Stimulated activated CD8-positive, alpha-beta memory T cell treated with anti-CD3 and anti-CD28 coated beads, Interleukin-4, amount 100 ng/mL, for 48 hours (primary cell): Measurements from ENCODE around the gene KMT2A.
A peak's percentile ranks its signal among the peaks of the same experiment; 100 is the strongest.

Experiments used
- DNase-seq: peaks from one replicate; pipeline ENCODE4 v3.0.0-alpha.2; 2020

KMT2A gene

DNA sequence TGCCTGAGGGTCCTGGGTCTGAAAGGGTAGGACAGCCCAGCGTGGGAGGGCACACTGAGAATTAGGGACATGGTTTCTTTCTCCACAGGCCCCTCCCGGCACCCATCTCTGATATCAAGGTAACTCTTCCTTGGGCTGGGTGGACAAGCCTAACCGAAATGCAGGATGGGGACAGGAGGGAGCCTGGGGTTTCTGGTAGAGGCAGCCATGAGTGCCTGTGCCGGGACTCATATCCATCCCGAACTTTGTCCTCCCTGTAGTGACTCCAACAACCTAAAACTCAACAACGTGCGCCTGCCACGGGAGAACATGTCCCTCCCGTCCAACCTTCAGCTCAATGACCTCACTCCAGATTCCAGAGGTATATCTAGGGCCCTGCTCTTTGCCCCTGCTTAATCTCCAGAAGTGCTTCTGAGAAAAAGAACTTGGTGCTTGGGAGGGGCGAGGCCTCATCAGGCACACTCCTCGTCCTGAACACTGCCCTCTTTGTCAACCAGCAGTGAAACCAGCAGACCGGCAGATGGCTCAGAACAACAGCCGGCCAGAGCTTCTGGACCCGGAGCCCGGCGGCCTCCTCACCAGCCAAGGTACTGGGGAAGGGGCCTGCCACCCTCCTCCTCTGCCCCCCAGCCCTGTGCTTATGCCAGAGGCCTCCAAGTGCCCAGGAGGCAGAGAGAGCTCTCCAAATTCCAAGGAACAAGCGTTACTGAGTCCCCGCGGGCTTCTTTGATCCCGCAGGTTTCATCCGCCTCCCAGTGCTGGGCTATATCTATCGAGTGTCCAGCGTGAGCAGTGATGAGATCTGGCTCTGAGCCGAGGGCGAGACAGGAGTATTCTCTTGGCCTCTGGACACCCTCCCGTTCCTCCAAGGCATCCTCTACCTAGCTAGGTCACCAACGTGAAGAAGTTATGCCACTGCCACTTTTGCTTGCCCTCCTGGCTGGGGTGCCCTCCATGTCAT, 97.8 kb downstream of the KMT2A start:
- no peak for DNase-seq

- DNase-seq = no peak
Observed at GRCh38 chr11:118535261-118535660, 99.0 kb downstream of the KMT2A start.

GRCh38 chr11:118536726-118537125, 100.4 kb downstream of the KMT2A start:
- DNase-seq = no peak

DNA sequence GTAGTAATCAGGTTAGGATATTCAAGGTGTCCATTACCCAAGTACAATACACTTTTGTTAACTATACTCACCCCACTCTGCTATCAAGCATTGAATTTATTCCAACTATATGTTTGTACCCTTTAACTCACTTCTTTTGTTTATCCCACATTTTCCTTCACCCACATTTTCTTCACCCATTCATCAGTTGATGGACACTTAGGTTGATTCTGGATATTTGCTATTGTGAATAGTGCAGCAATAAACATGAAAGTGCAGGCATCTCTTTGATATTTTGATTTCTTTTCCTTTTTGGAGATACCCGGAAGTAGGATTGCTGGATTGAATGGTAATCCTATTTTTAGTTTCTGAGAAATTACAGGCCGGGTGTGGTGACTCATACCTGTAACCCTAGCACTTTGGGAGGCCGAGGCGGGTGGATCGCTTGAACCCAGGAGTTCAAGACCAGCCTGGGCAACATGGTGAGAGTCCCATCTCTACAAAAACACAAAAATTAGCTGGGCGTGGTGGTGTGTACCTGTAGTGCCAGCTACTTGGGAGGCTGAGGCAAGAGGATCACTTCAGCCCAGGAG, 101.2 kb downstream of the KMT2A start:
- no peak for DNase-seq

DNA sequence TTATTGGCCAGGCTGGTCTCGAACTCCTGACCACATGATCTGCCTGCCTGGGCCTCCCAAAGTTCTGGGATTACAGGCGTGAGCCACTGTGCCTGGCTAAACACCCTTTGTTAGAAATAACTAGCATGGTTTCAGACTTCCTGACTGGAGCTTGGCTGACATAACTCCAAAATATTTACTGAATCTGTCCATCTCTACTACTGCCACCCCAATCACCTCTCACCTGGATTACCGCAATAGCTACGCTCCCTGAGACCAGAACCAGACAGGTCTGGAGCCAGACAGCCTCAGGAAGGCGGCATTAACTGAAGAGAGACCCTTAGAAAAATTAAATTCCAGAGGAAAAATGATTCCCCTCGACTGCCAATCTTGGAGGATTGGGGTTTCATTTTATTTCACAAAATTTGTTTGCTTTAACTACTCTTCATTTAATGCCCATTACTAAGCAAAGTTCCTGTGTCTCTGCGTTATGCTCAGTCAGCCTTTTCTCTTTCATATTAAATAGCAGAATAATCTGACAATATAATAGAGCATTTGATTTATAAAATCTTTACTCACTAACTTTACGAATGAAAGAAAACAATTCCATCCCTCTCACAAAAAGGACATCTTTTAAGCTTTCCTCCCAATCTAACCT, 107.8 kb downstream of the KMT2A start:
- DNase-seq = no peak

DNA sequence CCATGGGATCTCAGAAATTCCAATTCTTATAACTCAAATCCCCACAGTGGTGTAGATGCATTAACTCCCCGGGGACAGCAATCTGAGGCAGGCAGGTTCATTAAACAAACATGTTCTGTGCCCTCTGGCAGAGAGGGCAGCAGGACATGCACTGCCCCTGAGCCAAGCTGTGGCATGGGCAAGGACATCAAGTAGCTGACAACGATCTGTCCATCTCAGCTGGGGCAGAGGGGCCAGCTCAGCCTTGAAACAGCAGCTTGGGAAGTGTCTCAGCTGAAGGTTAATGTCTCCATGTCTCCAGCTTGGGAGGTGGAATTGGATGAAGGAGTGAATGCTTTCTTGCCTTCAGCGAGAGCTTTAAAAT, 108.3 kb downstream of the KMT2A start:
- DNase-seq = no peak

DNA sequence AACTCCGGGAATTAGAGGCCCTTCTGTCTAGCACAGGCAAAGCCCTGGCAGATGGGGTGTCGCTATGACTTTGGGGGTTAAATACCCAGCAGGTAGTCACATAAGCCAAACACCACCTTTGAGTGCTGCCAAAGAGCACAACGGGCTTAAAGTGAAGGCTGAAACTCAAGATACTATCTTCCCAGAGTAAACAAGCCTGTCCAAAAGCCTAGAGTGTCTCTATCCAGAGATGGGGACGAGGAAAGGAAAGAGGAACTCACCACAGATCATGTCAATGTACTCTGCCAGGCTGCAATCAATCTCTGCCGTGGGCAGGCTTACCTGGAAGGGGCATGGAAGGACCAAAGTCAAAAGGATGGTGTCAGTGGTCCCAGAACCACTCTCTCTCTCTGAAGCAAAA, 109.2 kb downstream of the KMT2A start:
- no peak for DNase-seq

DNA sequence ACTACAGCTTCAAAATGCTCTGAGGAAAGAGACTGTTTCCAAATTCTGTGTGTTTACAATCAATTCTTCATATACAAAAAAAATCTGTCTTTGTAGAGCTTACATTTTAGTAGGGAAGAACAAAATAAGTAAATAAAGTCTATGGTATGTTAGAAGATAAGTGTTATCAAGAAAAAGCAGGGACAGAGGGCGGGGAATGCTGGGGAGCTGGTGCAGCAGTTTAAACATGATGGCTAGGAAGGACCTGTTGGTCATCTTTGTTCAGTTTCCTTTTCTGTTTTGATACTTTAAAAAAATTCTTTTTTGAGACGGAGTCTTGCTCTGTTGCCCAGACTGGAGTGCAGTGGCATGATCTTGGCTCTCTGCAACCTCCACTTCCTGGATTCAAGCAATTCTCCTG, 110.8 kb downstream of the KMT2A start:
- no peak for DNase-seq

DNA sequence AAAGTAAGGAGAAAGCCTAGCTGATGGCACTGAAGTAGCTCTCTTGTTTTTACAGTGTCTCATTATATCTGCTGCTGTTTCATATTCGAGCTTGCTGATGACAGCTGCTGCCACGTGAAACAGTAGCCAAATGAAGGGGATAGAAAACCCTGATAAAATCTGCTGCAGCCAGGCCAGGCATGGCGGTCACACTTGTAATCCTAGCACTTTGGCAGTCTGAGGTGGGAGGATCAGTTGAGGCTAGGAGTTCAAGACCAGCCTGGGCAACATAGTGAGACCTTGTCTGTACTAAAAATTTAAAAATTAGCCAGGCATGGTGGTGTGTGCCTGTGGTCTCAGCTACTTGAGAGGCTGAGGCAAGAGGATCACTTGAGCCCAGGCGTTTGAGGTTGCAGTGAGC, 116.0 kb downstream of the KMT2A start:
- DNase-seq = no peak

DNA sequence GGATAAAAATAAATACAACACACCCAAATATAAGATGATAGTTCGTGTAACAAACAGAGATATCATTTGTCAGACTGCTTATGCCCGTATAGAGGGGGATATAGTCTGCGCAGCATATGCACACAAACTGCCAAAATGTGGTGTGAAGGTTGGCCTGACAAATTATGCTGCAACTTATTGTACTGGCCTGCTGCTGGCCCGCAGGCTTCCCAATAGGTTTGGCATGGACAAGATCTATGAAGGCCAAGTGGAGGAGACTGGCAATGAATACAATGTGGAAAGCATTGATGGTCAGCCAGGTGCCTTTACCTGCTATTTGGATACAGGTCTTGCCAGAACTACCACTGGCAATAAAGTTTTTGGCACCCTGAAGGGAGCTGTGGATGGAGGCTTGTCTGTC, 124.5 kb downstream of the KMT2A start:
- no peak for DNase-seq

DNA sequence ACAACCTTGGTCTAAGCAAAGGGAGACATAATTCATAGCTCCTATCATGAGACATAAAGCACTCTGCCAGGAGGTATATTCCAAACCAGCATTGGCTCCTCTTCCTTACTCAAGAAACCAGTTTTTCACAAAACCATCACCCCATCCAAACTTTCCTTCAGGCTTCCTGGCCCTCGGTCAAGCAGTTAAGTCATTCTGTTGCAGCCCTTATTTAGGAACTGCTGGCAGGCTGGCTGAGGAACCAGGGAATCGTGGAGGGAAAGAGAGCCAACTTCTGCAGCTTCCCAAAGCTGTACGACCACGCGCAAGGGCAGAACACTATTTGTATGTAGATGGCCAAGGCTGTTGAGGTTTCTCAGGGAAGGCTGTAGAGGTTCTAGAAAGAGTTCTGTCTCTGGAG, 128.8 kb downstream of the KMT2A start:
- DNase-seq = no peak

GRCh38 chr11:118569670-118570069, 133.4 kb downstream of the KMT2A start:
- no peak for DNase-seq

DNA sequence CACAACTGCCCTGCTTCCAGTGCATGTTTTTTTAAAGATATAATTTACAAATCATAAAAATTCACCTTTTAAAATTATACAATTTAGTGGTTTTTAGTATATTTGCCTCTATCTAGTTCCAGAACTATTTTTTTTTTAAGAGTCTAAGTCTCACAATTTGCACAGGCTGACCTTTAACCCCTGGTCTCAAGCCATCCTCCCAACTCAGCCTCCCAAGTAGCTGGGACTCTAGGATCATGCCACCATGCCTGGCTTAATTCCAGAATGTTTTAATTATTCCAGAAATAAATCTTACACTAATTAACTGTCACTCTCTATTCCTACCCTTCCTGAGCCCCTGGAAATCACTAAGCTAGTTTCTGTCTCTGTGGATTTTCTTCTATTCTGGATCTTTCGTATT, 134.5 kb downstream of the KMT2A start:
- no peak for DNase-seq

- peak; percentile 38 for DNase-seq
Observed at GRCh38 chr11:118571701-118572060, 135.4 kb downstream of the KMT2A start.

GRCh38 chr11:118572061-118572980, 136.0 kb downstream of the KMT2A start, which contains the start of gene ARCN1:
ARCN1 (plus strand) TSS chr11:118572409; CDS start chr11:118572548, 139 bp downstream.
- DNase-seq = peak; percentile 83

GRCh38 chr11:118572981-118573550, 136.8 kb downstream of the KMT2A start:
- DNase-seq = peak; percentile 29

DNA sequence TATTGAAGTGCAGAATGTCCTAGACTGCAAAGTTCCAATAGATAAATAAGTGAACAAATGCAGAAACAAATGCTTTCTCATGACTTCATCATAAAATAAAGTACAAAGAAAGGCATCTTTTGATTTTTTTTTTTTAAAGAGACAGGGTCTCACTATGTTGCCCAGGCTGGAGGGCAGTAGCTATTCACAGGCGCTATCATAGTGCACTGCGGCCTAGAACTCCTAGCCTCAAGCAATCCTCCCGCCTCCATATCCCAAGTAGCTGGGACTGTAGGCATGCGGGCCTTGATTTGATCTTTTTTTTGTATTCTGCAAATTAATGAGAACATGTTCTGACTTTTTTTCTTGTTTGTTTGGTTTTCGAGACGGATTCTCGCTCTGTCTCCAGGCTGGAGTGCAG, 138.3 kb downstream of the KMT2A start:
- no peak for DNase-seq
